ENCODE results near the gene DEPDC1. TPM values are rescaled to one million over a fixed set of nuclear protein-coding genes. Genes with fewer than 3 reads are reported as not detected.

DEPDC1 gene
- total RNA-seq, 1 experiment from 2014 or later, result 26.1 TPM

DNA sequence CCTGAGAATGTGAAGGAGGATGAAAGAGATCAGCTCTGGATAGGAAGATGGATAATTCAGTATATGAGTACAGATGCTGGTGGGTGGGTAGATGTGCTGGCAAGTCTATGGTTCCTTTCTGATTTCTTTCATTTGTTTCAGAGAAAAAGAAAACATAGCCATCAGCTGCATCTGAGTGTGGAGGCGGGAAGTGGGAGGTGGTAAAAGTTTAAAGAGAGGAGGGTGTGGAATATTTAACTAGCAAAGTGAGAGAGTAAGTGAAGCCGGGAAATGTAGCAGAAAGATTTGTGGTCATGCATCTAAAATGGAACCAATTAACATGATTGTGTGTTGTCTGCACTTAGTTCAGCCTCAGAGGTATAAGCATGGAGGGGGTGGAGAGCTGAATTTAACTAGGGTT lies 63.5 kb downstream of the DEPDC1 start:
- Histone ChIP-seq H3K27me3 (ENCODE audit: insufficient read depth, low read length) (no peaks in the 10 kb centered on the region), H3K4me1 (ENCODE audit: insufficient read depth, low read length) (no peaks in the 10 kb centered on the region), H3K4me2 (ENCODE audit: insufficient read depth, insufficient read length, low read length) (no peak overlapping the region), H3T11ph (ENCODE audit: low read length) (no peak overlapping the region), H3K23me2 (ENCODE audit: insufficient read length, low read depth, low read length, poor library complexity, severe bottlenecking) (no peaks in the 10 kb centered on the region), H3K4ac (ENCODE audit: low read depth, low read length) (no peak overlapping the region), H2BK20ac (ENCODE audit: low read depth, low read length, poor library complexity, severe bottlenecking) (no peak overlapping the region), H2BK120ac (ENCODE audit: low read depth, low read length, poor library complexity, severe bottlenecking) (no peak overlapping the region), H3K56ac (ENCODE audit: insufficient read length, low read depth, low read length) (no peak overlapping the region), H2BK5ac (ENCODE audit: insufficient read length, low read length) (no peak overlapping the region), H4K20me1 (ENCODE audit: control insufficient read depth, insufficient read depth, insufficient read length) (no peaks in the 10 kb centered on the region), H3K18ac (ENCODE audit: insufficient read length, low read depth, low read length) (no peak overlapping the region), H2BK12ac (ENCODE audit: insufficient read length, low read depth, low read length) (no peak overlapping the region), H3K27ac (ENCODE audit: insufficient read length, low read depth, low read length) (no peak overlapping the region), H2AK5ac (ENCODE audit: insufficient read length, low read length) (no peak overlapping the region), H4K5ac (ENCODE audit: insufficient read length, low read depth, low read length) (no peak overlapping the region), H3K14ac (ENCODE audit: insufficient read depth, low read length) (no peak overlapping the region), H3K79me1 (ENCODE audit: insufficient read depth, low read depth, low read length, poor library complexity, severe bottlenecking) (no peaks in the 10 kb centered on the region), H3K9ac (ENCODE audit: extremely low read depth, insufficient read length, low read length) (no peak overlapping the region), H4K91ac (ENCODE audit: insufficient read length, low read depth, low read length) (no peak overlapping the region), H3K23ac (ENCODE audit: insufficient read length, low read depth, low read length) (no peak overlapping the region), H2BK15ac (ENCODE audit: low read depth, low read length) (no peak overlapping the region), H3K9me3 (ENCODE audit: control insufficient read depth, low read depth, low read length) (no peaks in the 10 kb centered on the region), H3K79me2 (ENCODE audit: insufficient read depth, low read length) (no peaks in the 10 kb centered on the region), H4K8ac (replicated peaks; ENCODE audit: insufficient read length, low read depth, low read length) (no peak overlapping the region), H2AFZ (ENCODE audit: low read length) (no peak overlapping the region)
- DNase-seq, result no peak
- Mint-ChIP-seq H3K27me3 (ENCODE audit: low read depth) (no peaks in the 10 kb centered on the region), H3K4me1 (peaks cover 4 to 6% of the 10 kb centered on the region in 2 experiments), H3K27ac (no peak overlapping the region), H3K4me3 (no peak overlapping the region), H3K36me3 (ENCODE audit: insufficient read depth in 1 of 3, low read depth in 3 of 3) (no peaks in the 10 kb centered on the region), H3K9me3 (no peaks in the 10 kb centered on the region)
- no CpG with 5 or more reads among the region's 2 CpGs for WGBS (ENCODE audit: extremely low coverage, insufficient read length, low lambda C conversion rate)
- TF ChIP-seq, protein P1, sequence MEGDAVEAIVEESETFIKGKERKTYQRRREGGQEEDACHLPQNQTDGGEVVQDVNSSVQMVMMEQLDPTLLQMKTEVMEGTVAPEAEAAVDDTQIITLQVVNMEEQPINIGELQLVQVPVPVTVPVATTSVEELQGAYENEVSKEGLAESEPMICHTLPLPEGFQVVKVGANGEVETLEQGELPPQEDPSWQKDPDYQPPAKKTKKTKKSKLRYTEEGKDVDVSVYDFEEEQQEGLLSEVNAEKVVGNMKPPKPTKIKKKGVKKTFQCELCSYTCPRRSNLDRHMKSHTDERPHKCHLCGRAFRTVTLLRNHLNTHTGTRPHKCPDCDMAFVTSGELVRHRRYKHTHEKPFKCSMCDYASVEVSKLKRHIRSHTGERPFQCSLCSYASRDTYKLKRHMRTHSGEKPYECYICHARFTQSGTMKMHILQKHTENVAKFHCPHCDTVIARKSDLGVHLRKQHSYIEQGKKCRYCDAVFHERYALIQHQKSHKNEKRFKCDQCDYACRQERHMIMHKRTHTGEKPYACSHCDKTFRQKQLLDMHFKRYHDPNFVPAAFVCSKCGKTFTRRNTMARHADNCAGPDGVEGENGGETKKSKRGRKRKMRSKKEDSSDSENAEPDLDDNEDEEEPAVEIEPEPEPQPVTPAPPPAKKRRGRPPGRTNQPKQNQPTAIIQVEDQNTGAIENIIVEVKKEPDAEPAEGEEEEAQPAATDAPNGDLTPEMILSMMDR (conservative IDR thresholded peaks at IDR 0.05), result no peak

All from H9 (cell line).